NCI-H1092 treated with DMSO at 0.1 percent for 48 hours (cell line): Measurements from ENCODE around the gene GBX2.

Experiments used
- DNase-seq: peaks from one replicate; lab custom pipeline; 2025; lab: John Stamatoyannopoulos, UW

Gene GBX2

DNA sequence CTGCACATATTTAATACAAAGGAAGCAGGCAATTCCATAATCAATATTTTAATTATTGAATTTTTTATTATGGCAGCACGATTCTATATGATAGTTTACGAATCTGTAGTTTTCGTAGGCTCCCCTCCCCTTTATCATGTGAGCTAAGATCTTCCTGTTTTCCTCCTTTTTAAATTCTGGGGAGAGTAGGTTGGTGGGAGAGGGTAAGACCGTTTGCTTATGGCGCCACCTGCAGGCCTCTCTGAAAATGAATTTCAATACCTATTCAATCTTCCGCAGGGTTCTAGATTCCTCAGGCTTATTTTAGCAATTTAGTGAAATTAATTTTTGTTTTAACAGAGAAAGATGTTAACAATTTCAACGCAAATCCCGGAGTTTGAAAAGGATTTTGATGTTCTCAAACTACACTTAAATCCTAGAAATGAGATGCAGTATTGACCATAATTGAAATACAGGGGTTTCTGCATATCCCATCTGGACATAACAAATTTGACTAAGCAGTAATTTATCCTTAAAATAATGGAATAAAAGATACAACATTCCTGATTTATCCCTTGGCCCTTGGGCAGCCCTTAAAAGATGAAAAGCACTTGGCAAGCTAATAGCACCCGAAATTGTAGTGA is 12.8 kb upstream of the GBX2 start:
- DNase-seq, result peak; percentile 42

DNA sequence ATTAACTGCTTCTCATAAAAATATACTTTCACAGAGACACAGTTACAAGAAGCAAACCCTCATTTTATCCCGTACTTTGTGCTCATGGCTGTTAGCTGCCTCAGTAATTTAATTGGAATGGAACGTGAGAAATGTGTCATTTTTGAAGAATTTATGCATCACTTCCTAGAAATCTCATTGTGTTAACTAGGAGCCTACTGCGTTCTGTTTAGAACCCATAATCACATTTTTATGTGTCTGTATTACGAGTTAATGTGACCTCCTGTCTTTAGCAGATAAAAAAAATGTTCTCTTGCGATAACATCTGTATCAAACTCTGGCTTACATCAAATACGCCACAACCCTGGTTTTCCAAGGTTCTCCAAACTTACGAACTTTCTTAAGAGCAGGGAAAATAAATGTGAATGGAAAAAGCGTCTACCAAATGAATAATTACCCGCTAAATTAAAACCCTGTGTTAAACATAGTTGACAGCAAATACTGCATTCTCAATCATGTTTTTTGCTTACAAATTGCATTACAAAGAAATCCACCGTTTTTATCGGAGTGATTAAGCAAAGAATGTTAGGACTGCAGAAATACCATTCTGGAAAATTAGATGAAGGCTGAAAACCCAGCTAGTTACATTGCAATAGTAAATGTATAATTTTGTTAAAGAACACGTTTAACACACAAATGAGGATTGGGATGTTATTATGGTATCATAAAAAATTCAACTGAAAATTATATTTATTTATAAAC is 12.1 kb upstream of the GBX2 start:
- DNase-seq, result no peak

DNA sequence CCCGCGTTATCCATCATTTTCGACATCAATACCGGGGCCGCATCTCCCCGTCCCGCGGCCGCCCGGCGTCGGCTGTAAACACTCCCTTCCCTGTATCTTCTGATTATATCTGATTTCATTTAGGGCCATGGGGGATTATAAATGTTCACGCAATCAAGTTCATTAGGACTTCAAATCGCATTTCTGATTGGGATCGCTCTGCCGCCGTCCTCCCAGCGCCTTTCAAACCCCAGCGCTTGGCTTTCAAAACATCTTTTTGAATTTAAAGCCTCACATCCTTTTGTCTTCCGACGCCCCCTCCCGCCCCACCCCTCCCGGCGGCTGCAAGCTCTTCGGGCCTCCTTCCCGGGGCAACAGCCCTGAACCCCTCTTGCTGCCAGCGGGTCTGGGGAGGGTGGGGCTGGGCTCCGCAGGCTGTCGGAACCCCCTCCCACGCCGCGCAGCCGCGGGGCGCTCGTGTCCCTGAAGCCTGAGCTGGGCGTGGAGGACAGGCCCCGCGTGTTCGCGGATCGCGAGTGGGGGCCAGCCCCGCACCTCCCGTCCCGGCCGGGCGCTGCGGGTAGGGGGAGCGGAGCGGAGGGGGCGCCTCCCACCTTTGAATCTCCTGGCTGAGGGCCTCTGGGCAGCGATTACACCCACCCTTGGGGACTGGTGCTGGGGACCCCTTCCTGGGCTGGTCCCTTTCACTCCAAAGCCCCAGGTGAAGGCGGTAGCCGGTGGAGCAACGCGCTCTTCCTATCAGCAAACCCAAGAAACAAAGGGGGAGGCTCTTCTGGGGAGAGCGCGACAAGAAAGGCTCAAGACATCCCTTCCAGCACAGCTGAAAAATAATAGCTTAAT is 11.3 kb upstream of the GBX2 start:
- DNase-seq, result no peak

DNA sequence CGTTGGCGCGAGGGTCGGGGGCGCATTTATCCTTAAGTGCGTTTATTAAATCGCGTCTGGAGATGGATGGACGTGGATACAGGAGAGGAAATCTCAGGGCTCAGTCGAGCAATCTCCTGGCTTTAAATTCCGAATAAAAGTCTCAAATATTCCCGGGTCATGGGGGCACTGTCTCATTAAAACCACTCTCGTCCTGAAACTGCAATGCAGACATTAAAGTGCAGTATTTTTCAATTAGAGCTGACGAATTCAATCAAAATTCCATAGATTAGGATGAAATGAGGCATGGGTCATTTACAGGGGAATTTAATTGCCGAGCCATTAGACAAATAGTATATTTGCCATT is 10.7 kb upstream of the GBX2 start:
- no peak for DNase-seq

DNA sequence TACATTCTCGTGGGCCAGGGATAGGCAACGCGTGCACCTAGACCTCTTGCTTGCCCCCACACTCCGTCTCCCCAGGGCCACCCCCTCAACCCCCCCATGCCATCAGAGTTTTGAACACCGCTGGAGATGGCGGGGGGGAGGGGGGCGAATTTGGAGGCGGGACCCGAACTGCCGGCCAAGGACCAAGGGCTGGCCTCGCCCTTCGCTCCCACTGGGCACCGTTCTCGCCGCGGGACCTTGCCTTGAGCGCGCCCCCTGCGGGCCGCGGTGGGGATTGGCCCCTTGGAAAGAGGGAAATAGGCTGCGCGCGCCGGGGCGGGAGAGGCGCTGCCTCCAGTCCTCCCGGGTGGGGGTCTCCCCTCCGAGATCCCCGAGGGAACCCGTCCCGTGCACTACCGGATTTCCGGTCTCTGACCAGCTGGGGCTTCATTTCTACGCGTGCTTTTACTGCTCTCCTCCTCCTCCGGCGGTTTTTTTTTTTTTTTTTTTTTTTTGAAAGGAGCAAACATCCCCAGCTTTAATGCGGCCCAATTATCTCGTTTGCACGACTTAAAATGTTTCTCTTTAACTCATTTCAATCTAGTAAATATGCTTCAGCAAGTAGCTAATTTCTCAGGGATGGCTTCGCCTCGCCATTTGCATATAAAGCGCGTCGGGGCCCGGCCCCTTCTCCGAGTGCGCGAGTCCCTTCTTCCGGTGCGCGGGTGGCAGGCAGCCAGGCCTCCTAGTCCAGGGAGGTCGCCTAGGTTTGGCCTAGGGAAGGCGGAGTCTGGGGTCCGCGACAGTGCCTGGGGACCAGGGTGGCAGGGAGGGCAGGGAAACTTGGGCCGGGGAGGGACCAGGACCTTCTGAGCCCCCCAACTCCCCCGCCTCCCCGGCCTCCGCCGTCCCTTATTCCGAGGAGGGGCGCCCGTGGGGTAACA is 10.0 kb upstream of the GBX2 start:
- peak; percentile 54 for DNase-seq

DNA sequence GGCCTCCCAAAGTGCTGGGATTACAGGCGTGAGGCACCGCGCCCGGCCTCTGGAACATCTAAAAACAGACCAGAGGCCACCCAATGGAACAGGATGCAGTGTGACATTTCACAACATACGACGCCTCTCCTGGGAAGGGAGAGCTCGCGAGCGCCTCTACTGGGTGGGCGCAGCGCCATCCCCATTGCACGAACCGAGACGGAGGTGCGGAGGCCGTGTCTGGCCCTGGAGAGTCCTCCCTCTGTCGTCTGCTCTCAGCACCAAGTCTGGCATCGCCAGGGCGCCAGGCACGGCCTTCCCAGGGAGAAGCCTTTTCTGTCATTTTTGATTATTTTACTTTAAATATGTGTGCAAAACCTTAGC is 9.4 kb upstream of the GBX2 start:
- no peak for DNase-seq

DNA sequence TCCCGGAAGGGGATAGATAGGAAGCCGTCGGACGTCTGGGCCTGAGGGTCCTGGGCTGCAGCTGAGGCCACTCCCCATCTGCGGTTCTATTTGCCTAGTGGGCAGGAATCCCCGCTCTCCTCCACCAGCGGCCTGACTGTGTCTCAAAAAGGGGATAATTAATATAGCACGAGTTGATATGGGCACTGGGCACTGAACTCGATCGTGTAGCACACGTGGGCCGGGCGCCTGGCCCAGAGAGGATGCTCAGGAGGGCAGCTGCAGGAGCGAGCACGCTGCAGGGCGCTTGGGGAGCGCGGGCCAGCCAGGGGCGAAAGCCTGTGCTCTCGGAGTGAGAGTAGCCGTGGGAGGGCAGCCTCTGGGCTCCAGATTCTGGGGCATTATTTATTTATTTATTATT is 8.8 kb upstream of the GBX2 start:
- DNase-seq, result no peak

DNA sequence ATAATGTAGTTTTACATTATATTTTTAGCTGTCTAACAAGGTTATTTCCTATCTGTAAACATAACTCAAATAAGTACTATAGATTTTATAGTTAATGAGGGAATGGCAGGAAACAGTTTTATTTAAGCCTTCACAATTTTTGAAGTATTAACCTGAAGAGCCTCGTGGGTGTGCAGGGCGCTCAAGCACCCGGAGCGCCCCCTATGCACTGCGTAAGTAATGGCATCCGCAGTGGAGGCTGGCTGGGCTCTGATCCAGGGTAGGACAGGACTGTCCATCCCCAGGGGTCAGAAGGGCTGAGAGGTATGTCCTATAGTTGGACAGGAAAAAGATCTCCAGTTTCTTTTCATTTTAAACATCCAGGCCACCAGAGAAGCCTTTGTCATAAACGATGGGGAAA is 8.2 kb upstream of the GBX2 start:
- no peak for DNase-seq

DNA sequence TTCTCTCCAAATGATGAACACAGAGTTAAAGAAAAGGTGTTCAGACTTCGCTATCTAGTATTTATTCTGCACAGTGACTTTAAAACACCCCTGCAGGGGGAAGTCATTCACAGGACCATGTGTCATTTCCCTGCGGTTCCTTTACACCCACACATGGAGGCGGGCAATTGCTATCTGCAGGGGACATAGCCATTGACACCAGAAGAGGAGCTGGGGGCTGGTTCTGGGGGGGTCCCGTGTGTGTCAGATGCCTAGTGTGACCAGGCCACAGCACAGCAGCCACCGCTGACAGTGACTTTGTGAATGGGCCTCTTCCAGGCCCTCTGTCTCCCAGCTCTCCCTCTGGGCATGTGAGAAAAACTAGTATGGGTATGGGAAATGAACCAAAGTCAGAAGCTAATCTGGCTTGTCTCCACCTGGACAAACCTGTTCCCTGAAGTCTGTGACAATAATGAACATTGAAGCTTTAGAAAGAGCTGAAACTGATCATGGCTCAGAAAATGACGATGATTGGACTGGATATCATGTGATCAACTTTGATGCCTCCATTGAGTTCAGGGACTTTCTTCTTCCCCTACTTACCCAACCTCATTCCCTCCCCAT is 7.5 kb upstream of the GBX2 start:
- DNase-seq, result no peak

DNA sequence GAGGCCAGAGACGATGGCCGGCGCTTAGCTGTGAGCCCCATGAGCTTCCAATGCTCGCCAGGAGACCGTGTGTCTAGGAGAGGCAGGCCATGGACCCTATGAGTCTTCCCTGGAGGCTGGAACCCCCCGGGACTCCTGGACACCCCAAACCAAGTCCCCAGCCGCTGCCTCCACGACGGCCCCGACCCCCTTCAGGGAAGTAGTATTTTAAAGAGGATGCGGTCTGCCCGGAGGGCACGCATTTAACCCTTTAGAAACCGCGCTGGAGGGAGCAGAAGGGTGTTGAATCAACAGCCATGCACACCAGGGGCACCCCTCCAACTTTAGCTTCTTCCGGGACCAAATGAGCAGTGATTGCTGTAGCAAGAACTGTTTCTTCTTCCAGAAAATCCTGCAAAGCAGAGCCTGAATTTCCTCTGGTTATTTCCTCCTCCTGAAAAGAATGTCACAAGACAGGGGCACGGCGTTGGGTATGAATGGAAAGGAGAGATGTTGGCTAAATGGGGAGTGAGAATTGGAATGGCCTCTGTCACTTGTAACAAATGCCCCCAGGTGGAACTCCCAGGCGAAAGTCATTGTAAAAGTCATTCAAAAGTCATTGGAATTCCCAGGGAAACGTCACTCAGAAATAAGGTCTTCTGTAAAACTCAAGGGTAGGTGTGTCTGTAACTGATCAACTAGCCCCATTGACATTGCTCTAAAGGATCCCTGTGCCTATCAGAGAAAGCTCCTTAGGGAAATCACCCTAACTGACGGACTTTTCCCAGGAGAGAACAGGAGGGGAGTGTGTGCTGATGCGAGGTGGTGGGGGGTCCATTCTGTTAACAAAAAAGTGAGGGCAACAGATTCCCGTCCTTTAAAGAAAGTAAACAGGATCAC is 5.8 kb upstream of the GBX2 start:
- DNase-seq, result no peak

DNA sequence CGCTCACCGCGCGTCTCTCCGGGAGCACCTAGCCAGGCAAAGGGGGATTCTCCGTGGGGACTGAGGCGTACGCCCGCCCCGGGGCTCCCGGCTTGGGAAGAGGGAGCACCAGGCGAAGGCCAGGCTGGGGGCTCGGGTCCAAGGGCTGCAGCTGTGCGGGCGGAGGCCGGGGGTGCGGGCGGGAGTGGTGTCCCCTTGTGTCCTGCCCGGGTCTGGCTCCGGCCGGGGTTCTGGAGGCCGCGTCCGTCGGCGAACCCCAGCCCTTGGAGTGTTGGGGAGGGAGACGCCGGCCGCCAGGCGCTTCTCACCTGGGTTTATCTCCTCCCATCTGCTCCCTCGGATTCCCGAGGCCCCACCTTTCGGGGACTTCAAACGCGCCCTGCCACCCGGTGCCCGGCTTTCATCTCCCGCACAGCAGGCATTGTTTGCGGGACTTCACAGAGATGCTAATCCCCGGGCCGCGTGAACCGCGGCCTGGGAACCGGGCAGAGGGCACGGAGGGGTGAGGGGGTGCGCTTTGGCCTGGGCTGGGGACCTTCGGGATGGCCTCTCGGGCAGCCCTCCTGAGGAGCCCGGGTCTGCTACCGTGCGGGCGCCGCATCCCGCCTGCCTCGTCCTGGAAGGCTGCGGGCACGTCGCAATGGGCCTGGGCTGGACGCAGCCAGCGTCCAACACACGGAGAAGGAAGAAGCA is 5.0 kb upstream of the GBX2 start:
- no peak for DNase-seq

DNA sequence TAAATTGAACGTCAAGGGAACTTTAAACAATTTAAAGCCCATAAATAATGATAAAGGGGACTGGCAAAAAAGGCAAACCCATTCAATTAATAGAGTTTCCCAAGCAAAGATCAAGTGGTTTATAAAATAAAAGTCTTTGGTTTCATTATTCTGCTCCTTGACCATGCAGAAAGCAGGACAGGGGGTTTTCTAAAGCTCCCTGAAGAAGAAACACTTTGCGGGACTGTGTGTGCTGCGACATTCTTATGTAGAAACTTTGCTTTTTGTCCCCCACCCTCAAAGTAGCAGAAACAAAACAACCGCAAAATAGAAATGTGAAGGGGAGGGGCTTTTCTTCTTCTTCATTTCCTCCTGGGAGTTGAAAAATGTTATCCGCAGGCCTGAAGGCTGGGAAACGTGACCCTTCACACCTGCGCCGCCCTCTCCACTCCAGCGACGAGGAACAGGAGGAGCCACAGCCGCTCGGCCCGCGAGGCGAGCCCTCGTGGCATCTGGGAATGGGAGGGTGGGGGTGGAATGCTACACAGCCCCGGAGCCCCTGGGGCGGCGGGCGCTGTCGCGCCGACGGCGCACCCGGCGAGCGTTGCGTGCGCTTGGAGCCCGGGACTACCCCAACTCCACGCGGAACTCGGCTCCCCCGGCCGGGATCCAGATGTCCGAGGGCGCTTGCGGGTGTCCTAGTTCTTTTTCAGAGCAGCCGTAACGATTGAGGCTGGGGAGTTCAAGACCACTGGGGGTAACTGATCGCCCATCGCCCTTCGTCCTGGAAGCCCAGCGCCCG is 4.3 kb upstream of the GBX2 start:
- no peak for DNase-seq

DNA sequence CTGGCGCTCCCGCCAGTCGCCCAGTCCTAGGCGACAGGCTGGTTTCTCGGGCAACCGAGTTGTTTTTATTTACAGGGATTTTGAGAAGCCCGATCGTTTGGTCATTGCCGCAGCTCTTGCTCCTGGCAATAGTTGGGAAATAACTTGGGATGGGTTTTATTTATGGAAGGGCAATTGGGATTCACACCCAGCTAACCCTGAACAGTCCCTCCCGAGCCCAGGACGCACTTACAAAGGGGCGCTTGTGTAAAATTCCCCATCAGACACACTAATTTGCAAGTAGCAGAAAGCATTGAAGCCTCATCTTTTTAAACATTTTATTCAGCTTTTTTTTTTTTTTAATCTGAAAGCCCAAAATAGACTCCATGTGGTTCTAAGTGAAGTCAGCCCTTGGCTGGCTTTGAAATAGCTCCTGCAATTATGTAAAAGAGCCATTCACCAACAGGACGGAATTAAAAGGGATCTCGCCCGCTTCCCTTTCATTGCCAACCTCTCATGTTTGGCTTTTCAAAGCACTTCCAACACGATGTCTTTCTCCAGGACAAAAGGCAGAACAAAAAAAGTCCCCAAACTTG is 3.6 kb upstream of the GBX2 start:
- DNase-seq, result no peak

DNA sequence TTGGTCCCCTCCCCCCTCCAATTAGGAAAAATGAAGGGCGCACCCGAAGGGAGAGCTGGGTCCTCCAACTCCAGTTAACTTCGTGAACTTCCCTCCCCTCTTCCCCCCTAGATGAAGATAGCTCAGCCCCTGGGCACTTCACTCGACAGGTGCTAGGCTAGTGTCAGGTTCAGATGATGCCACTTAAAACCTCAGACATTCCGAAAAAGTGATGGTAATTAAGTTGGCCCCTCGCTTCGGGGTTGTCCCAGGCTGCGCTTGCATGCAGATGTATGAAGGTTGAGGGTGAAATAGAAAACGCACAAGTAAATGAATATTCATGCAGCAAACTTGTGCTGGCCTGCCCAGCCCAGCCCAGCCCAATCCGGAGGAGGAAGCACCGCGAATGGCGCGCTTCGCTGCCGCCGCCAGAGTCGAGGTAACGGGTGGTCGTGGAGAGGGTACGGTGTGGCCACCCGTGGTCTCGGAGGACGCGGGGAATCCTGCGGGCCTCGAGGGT is 3.0 kb upstream of the GBX2 start:
- DNase-seq, result no peak

DNA sequence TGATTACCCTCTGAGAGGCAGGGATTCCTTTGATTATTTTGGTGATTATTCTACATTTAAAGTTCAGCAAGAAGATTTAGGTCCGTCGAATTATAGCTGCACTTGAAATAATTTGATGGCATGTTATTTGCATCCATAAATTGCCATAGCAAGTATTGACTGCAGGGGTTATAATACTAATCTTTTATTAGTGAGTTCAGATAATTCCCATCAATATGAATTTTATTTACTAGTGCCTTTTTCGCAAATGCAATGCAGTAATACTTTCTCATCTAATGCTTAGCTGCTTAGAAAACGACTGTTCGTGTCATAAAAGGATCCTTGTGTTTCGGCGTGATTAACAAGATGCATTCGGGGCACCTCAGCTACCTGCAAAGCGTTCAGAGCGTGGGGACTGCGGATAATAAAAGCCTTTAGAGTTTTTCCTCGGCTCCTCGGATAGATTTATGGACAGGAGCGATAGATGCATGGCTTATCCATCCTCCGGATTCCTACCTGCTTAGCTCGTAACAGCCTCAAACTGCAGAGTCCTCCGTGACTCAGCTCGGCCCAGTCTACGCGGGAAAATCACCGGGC is 2.5 kb upstream of the GBX2 start:
- DNase-seq, result no peak

DNA sequence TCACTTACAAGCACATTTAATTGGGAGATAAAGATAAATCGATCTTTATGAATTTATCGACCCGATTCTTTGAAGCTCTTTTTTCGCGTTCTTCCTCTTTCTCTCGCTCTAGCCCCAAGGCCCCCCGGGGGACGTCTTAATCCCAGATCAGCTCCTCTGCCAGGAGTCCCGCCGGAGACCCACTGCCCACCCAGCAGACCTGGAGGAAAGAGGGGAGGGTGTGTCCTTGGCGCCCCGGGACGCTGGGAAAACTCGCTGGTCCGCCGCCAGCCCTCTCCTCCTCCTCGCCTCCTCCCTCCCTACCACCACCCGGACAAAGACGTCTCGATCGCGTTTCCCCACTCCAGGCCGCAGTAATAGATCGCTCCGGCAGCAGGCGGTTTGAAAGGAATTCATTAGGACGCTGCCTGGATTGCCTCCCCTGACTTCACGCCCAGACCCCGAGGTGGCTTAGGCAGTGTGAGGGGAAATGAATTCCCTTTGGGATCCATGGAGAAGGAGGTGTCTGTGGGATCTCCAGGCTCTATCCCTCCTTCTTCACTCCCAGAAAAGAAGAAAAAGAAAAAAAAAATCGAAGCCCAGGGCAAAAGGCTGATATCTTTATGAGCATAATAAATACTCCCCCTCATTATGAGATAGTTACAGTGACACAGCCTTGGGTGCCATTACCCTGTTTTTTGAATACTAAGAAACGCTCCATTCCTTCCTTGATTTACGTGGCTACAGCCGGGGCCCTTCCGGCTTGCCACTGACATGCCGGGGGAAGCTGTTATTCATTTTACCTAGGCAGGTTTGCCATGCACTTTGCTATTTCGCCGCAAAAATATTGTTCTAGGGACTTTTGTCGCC is 1.8 kb upstream of the GBX2 start:
- no peak for DNase-seq

DNA sequence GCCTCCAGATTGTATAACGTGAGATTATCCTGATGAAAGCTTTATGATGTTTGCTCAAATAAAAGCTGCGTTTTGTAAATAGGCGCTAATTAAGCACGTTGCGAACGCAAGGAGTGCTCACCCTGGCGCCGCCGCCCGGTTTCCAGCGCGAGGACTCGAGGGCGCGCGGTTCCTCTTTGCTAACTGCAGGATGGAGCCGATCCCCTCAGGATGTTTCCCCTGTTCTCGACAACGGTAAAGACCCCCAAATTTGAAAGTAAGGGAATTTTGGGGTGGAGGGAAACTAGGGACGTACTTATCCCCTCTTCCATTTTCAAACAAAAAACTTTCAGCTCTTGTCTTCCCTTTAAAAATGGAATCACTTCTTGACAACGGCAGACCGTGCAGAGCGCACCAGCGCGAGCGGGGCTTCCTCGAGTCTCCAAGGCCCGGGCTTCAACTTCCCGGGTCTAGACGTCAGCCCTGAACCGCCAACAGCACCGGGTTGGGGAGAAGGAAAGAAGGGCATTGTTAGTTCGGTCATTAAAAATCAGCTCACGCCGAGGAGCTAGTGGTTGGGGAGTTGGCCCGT is 1.1 kb upstream of the GBX2 start:
- no peak for DNase-seq
